OCI-LY1 (cell line): Measurements from ENCODE around the gene PIAS2.

Experiments
- H2AFZ ChIP-seq: fragments of 200-600 bp; sonication (generic), shearing (Covaris generic); 2 replicates; pipeline ENCODE4 v1.6.0; 2014; ENCODE audit warnings: antibody characterized with exemption, mild to moderate bottlenecking, low read length
- H3F3A ChIP-seq: fragments of 200-600 bp; sonication (generic), shearing (Covaris generic); 2 replicates; pipeline ENCODE4 v1.6.0; 2014; ENCODE audit warnings: mild to moderate bottlenecking, antibody characterized with exemption, low read length, moderate library complexity; ENCODE audit not compliant: insufficient read depth
- H3K27ac ChIP-seq: fragments of 200-600 bp; sonication (generic); 2 replicates; pipeline ENCODE4 v1.5.1; 2014; ENCODE audit warnings: low read length, mixed run types, mild to moderate bottlenecking, low read depth; ENCODE audit not compliant: poor library complexity, severe bottlenecking
- H3K27me3 ChIP-seq: fragments of 200-600 bp; sonication (generic); 2 replicates; pipeline ENCODE4 v1.6.0; 2014; ENCODE audit warnings: antibody characterized with exemption, mild to moderate bottlenecking, low read length, moderate library complexity; ENCODE audit not compliant: insufficient read depth
- H3K36me3 ChIP-seq: fragments of 200-600 bp; sonication (generic); 2 replicates; pipeline ENCODE4 v1.6.1; 2014; ENCODE audit warnings: mild to moderate bottlenecking, antibody characterized with exemption, low read length, moderate library complexity, mixed read lengths; ENCODE audit not compliant: insufficient read depth
- H3K4me1 ChIP-seq: fragments of 200-600 bp; sonication (generic); 2 replicates; pipeline ENCODE4 v1.5.1; 2014; ENCODE audit warnings: mild to moderate bottlenecking, low read length, moderate library complexity; ENCODE audit not compliant: insufficient read depth, severe bottlenecking
- H3K4me2 ChIP-seq: fragments of 200-600 bp; sonication (generic), shearing (Covaris generic); 2 replicates; pipeline ENCODE4 v1.6.1; 2014; ENCODE audit warnings: low read length
- H3K4me3 ChIP-seq: fragments of 200-600 bp; sonication (generic); 2 replicates; pipeline ENCODE4 v1.5.1; 2014; ENCODE audit warnings: low read length, low read depth, mild to moderate bottlenecking, mixed read lengths; ENCODE audit not compliant: poor library complexity, severe bottlenecking
- H3K79me2 ChIP-seq: fragments of 200-600 bp; shearing (Covaris generic); 2 replicates; pipeline ENCODE4 v1.6.1; 2016; ENCODE audit warnings: mixed run types, low read length, mixed read lengths; ENCODE audit not compliant: insufficient read depth
- H3K9ac ChIP-seq: fragments of 200-600 bp; sonication (generic), shearing (Covaris generic); 2 replicates; pipeline ENCODE4 v1.6.1; 2014; ENCODE audit warnings: mild to moderate bottlenecking, low read length, mixed read lengths
- H3K9me2 ChIP-seq: fragments of 200-600 bp; sonication (generic), shearing (Covaris generic); 2 replicates; pipeline ENCODE4 v1.6.1; 2014; ENCODE audit warnings: low read depth, mild to moderate bottlenecking, low read length, mixed read lengths
- H3K9me3 ChIP-seq: fragments of 200-600 bp; shearing (Covaris generic); 2 replicates; pipeline ENCODE4 v1.6.1; 2014; ENCODE audit warnings: low read length, mixed read lengths
- H4K20me1 ChIP-seq: fragments of 200-600 bp; sonication (generic), shearing (Covaris generic); 2 replicates; pipeline ENCODE4 v1.6.0; 2016; ENCODE audit warnings: mild to moderate bottlenecking, low read length; ENCODE audit not compliant: insufficient read depth
- CTCF ChIP-seq: fragments of 200-600 bp; sonication (generic), shearing (Covaris generic); IDR thresholded peaks from 2 replicates; pipeline ENCODE4 v1.5.1; 2017; ENCODE audit warnings: mild to moderate bottlenecking, antibody characterized with exemption, low read length, moderate library complexity, mixed read lengths
- EZH2 ChIP-seq: fragments of 200-600 bp; sonication (generic), shearing (Covaris generic); IDR thresholded peaks from 2 replicates; pipeline ENCODE4 v1.8.0; 2017; ENCODE audit warnings: borderline replicate concordance, mixed run types, mild to moderate bottlenecking, antibody characterized with exemption, low read length, moderate library complexity, mixed read lengths

Gene PIAS2

GRCh38 chr18:46910856-46911255, 6.5 kb downstream of the PIAS2 start:
- H3K4me1 ChIP-seq, result peaks cover 19% of the 10 kb centered on the region
- H3K9ac ChIP-seq, result no peak overlapping the region
- H3K9me3 ChIP-seq, result peaks cover 4% of the 10 kb centered on the region; the same call in 1 of the 2 replicates
- no peaks in the 10 kb centered on the region for H3K9me2 ChIP-seq
- no peaks in the 10 kb centered on the region for H4K20me1 ChIP-seq
- H3K36me3 ChIP-seq, result peaks cover 18% of the 10 kb centered on the region
- TF ChIP-seq EZH2 (no peak), CTCF (no peak)
- H3K4me3 ChIP-seq, result no peak overlapping the region
- no peaks in the 10 kb centered on the region for H3F3A ChIP-seq
- peaks cover 98% of the 10 kb centered on the region for H3K79me2 ChIP-seq
- no peak overlapping the region for H2AFZ ChIP-seq
- no peak overlapping the region for H3K4me2 ChIP-seq
- no peaks in the 10 kb centered on the region for H3K27me3 ChIP-seq
- H3K27ac ChIP-seq, result no peak overlapping the region

GRCh38 chr18:46909497-46909896, 7.8 kb downstream of the PIAS2 start:
- H3K9me3 ChIP-seq, result peaks cover 9% of the 10 kb centered on the region; the same call in 1 of the 2 replicates
- H3K27ac ChIP-seq, result no peak overlapping the region
- peaks cover 97% of the 10 kb centered on the region for H3K79me2 ChIP-seq
- no peaks in the 10 kb centered on the region for H3K27me3 ChIP-seq
- no peak overlapping the region for H3K4me3 ChIP-seq
- no peaks in the 10 kb centered on the region for H4K20me1 ChIP-seq
- no peaks in the 10 kb centered on the region for H3F3A ChIP-seq
- peaks cover 18% of the 10 kb centered on the region for H3K36me3 ChIP-seq
- TF ChIP-seq EZH2 (no peak), CTCF (no peak)
- H3K9ac ChIP-seq, result no peak overlapping the region
- no peaks in the 10 kb centered on the region for H3K9me2 ChIP-seq
- H3K4me2 ChIP-seq, result no peak overlapping the region
- peaks cover 5% of the 10 kb centered on the region for H3K4me1 ChIP-seq
- no peak overlapping the region for H2AFZ ChIP-seq

- Histone ChIP-seq H2AFZ (no peak overlapping the region), H3K4me3 (no peak overlapping the region), H3K4me2 (no peak overlapping the region), H3K9me3 (peaks cover 9% of the 10 kb centered on the region; the same call in 1 of the 2 replicates), H3F3A (no peaks in the 10 kb centered on the region), H3K9me2 (no peaks in the 10 kb centered on the region), H3K4me1 (no peaks in the 10 kb centered on the region), H3K27me3 (no peaks in the 10 kb centered on the region), H3K79me2 (peaks cover 92% of the 10 kb centered on the region), H3K9ac (no peak overlapping the region), H3K36me3 (peaks cover 54% of the 10 kb centered on the region), H3K27ac (no peak overlapping the region), H4K20me1 (no peaks in the 10 kb centered on the region)
- no peak for TF ChIP-seq CTCF
- TF ChIP-seq EZH2, result no peak
These were observed 13.9 kb downstream of the PIAS2 start for GRCh38 chr18:46903406-46903805.
